ENCODE data around the gene IFITM1.
"Not testable (repeated sequence)": the region's sequence is repeated elsewhere in the genome, so short reads cannot be mapped to it uniquely, and the experiment has no call there.

The IFITM1 gene

GRCh38 chr11:326592-326841, 12.7 kb downstream of the IFITM1 start:
- no peak for DNase-seq (ENCODE audit: low read depth, low spot score)

- DNase-seq (ENCODE audit: low read depth, low spot score), result no peak
These were observed 13.2 kb downstream of the IFITM1 start for GRCh38 chr11:326842-327580.

DNA sequence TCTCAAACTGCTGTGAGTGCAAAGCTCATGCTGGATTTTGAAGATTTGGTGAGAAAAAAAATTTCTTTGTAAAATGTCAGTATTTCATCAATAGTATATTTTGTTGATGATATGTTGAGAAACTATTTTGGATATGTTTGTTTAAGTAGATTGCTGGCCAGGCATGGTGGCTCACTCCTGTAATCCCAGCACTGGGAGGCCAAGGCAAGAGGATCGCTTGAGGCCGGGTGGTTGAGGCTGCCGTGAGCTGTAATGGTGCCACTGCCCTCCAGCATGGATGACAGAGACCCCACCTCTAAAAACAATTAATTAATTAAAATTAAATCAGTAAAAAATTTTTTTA, 13.7 kb downstream of the IFITM1 start:
- no peak for DNase-seq (ENCODE audit: low read depth, low spot score)

- DNase-seq (ENCODE audit: low read depth, low spot score), result no peak
These were observed 14.2 kb downstream of the IFITM1 start for GRCh38 chr11:328012-328411.

DNA sequence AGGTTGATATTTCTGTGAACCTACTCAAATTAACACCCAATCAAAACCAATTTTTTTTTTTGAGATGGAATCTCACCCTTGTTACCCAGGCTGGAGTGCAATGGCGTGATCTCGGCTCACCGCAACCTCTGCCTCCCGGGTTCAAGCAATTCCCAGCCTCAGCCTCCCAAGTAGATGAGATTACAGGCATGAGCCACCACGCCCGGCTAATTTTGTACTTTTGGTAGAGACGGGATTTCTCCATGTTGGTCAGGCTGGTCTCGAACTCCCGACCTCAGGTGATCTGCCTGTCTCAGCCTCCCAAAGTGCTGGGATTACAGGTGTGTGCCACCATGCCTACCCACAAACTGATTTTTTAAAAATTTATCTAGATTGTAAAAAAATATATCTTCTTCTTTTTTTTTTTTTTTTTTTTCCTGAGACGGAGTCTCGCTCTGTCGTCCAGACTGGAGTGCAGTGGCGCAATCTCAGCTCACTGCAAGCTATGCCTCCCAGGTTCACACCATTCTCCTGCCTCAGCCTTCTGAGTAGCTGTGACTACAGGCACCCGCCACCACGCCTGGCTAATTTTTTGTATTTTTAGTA, 14.8 kb downstream of the IFITM1 start:
- DNase-seq (ENCODE audit: low read depth, low spot score), result not testable (repeated sequence)

DNA sequence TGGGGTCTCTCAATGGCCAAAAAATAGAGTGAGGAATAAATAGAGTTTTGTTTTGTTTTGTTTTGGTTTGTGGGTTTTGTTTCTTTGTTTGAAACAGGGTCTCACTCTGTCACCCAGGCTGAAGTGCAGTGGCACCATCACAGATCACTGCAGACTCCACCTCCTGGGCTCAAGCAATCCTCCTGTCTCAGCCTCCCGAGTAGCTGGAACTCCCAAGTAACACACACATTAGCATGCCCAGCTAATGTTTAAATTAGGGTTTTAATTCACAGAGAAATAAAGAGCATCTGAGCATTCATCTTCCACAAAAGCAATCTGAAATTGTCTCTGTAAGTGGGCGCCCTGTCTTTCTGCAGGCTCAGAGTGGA, 16.0 kb downstream of the IFITM1 start:
- no peak for DNase-seq (ENCODE audit: low read depth, low spot score)

DNA sequence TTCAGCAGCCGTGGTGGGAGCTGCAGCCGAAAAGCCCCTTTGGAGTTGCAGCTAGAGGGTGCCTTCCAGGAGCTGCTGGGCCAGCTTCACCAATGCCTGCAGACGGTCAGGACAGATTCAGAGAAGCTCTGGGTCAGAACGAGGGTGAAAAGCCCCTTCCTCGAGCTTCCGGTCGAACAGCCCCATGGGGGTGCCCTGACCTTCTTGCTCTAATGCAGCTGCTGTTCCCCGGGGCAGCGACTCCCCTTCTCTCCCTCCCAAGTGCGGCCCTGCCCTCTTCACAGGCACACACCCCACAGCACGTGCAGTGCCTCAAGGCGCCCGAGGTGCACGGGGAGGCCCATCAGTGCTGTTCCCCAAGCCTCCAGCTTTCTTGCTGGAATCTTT, 16.5 kb downstream of the IFITM1 start:
- no peak for DNase-seq (ENCODE audit: low read depth, low spot score)

- DNase-seq (ENCODE audit: low read depth, low spot score), result no peak
These were observed 17.0 kb downstream of the IFITM1 start for GRCh38 chr11:330694-331357.

- no peak for DNase-seq (ENCODE audit: low read depth, low spot score)
These were observed 17.7 kb downstream of the IFITM1 start for GRCh38 chr11:331358-332060.

DNA sequence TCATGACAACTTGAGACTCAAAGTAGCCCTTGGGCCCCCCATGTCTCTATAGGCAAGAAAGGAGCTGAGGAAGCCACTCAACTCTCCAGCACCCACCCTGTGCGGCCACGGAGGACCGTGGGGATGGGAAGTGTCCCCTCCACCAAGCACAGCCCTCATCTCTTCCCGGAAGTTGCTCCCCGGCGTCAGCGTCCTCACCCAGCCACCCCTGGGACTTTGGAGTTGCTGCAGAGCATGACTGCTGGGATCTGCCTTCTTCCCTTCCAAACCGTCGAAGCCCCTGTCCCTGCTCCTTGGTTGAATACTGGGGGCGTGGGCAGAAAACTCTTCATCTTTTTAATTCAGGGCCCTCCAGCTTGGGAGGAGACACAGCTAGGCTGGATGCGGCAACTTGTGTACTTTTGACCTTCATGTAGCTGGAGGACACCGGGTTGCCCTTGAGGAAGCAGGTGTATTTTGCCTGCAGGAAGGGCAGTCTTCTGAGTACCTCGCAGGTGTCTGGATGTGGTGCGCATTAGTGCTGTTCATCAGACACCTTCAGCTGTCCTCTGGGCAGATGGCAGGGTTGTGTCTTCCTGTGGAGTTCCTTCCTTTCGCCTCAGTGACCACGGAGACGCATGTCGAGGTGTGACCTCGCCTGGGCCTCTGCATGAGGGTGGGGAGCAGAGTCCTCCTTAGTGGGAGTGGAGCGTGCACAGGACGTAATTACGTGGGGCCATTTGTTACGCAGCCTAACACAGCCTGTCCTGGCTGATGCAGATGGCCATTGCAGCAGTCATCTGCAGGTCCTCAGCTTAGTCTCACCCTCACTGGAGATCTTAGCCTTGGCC, 19.0 kb downstream of the IFITM1 start:
- DNase-seq (ENCODE audit: low read depth, low spot score), result no peak

GRCh38 chr11:333616-334263, 19.9 kb downstream of the IFITM1 start:
- DNase-seq (ENCODE audit: low read depth, low spot score), result not testable (repeated sequence)

GRCh38 chr11:334264-334994, 20.6 kb downstream of the IFITM1 start:
- no peak for DNase-seq (ENCODE audit: low read depth, low spot score)

- DNase-seq (ENCODE audit: low read depth, low spot score), result no peak
These were observed 22.2 kb downstream of the IFITM1 start for GRCh38 chr11:335779-336658.

DNA sequence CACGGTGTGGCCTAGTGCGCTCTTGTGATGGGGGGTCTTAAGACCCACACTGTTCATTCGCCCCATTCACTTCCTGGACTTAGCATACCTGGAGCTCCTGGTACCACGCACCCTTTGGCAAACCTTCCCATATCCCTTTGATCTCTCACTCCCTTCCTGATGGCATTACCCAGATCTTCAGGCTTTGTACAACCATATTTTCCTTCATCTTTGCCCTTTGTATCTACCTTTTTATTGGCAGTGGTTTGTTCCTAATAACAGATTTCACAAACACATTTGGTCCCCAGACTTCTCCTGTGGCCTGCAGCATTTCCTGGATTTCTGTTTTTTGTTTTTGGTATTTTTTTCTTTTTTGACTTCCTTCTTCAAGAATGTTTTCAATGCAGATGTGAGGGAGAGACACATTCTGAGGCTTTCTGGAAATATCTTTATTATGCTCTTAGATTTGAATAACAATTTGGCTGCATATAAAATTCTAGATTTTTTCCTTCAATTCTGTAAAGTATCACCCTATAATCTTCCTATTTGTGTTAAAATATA, 22.9 kb downstream of the IFITM1 start:
- DNase-seq (ENCODE audit: low read depth, low spot score), result no peak

DNA sequence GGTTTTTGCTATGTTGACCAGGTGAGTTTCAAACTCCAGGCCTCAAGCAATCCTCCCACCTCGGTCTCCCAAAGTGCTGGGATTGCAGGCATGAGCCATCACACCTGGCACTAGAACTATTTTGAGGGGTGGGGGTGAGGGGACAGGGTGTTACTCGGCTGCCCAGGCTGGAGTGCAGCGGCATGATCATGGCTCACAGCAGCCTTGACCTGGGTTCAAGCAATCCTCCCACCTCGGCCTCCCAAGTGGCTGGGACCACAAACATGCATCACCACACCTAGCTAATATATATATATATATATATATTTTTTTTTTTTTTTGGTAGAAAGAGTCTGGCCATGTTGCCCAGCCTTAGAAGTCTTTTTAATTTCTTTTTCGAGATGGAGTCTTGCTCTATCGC, 23.9 kb downstream of the IFITM1 start:
- DNase-seq (ENCODE audit: low read depth, low spot score), result no peak

DNA sequence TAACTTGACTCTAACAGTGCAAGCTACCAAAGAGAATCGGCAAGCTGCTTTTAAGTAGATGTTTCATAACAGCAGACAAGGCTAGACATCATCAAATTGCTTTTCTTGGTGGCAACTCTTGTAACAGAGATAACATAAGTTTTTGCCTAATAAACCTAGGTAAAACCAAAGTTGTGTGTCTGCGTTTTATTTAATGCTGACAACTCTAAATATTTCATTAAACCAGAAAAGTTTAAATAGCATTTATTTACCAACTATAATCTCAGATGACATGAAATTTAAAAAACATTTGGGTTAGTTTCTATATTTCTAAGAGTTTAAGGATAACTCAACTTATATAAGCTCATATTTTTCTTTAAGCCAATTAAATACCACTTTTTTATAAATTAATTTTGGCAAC, 26.1 kb downstream of the IFITM1 start:
- DNase-seq (ENCODE audit: low read depth, low spot score), result no peak

DNA sequence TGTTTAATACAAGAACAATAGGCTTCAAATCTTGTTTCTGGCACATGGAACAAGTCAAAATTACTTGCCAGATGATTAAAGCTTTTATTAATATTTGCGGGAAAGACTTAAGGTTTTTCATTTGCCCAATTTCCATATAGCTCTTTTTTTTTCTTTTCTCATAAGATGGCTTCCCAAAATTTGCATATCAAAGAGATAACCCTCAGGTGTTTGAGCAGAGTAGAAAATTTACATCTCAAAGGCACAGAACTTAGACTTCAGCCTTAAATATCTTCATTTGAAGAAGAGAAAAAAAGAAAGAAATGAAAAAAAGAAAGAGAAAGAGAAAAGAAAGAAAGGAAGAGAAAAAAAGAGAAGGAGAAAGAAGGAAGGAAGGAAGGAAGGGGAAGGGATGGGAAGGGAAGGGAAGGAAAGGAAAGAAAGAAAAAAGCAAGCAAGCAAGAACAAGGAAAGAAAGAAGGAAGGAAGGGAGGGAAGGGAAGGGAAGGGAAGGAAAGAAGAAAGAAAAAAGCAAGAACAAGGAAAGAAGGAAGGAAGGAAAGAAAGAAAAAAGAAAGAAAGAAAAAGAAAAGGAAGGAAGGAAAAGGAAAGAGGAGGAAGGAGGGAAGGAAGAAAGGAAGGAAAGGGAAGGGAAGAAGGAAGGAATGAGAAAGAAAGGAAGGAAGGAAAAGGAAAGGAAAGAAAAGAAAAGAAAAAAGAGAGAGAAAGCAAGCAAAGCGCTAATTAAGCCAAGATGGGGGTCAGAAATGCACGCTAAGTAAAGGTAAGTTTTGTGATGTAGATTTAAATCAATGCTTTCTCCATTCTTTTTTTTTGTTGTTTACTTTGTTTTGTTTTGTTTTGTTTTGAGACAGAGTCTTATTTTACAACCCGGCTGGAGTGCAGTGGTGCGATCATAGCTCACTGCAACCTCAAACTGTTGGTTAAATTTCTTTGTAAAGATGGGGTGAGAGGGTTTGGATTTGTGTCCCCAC, 27.0 kb downstream of the IFITM1 start:
- no peak for DNase-seq (ENCODE audit: low read depth, low spot score)

- no peak for DNase-seq (ENCODE audit: low read depth, low spot score)
These were observed 28.5 kb downstream of the IFITM1 start for GRCh38 chr11:342328-342727.
